H1 (cell line): ENCODE data around the gene RAD23B. TPM values are rescaled to one million over a fixed set of nuclear protein-coding genes. Genes with fewer than 3 reads are reported as not detected.

ENCODE experiments used
- CTCF ChIA-PET: fragments of 300-600 bp; sonication (Branson Sonifier 250); formaldehyde crosslinking; loops from one replicate; lab custom pipeline; 2021; ENCODE audit not compliant: partially characterized antibody; lab: Charles Lee
- POLR2A ChIA-PET: fragments of 300-600 bp; sonication (Branson Sonifier 250); formaldehyde crosslinking; loops from one replicate; lab custom pipeline; 2021; ENCODE audit warnings: inconsistent platforms; ENCODE audit not compliant: partially characterized antibody; lab: Charles Lee
- DNase-seq, 2 experiments: peaks; one replicate each; pipeline versions ENCODE4 v3.0.0 to v3.0.0-alpha.2; 2010 to 2022; ENCODE audit warnings: low spot score in 2 of 2, low read depth in 1 of 2, mixed read lengths in 1 of 2
- FAIRE-seq: peaks from 2 replicates; lab custom pipeline; 2011; peaks lifted over from hg19 to GRCh38; lab: Jason Lieb, UNC
- H2AFZ ChIP-seq: 2 replicates; pipeline ENCODE4 v1.8.1; 2012; ENCODE audit warnings: low read length, inconsistent platforms
- H2AK5ac ChIP-seq: 2 replicates; pipeline ENCODE4 v1.6.1; 2013; ENCODE audit warnings: low read depth, low read length
- H2BK120ac ChIP-seq: replicated peaks from 2 replicates; pipeline ENCODE3; 2013; ENCODE audit warnings: low read depth, low read length, inconsistent platforms
- H2BK12ac ChIP-seq: 2 replicates; pipeline ENCODE4 v1.6.1; 2013; ENCODE audit warnings: low read depth, low read length
- H2BK15ac ChIP-seq: 2 replicates; pipeline ENCODE4 v1.6.1; 2013; ENCODE audit warnings: low read length
- H2BK20ac ChIP-seq: 2 replicates; pipeline ENCODE4 v1.6.1; 2013; ENCODE audit warnings: low read length
- H2BK5ac ChIP-seq: 2 replicates; pipeline ENCODE4 v1.6.1; 2013; ENCODE audit warnings: low read depth, low read length
- H3K14ac ChIP-seq: 2 replicates; pipeline ENCODE4 v1.6.1; 2013; ENCODE audit warnings: inconsistent platforms; ENCODE audit not compliant: insufficient read length
- H3K18ac ChIP-seq: 2 replicates; pipeline ENCODE4 v1.6.1; 2013; ENCODE audit warnings: low read length; ENCODE audit errors: extremely low read depth
- H3K23ac ChIP-seq: 2 replicates; pipeline ENCODE4 v1.6.1; 2013; ENCODE audit warnings: inconsistent platforms; ENCODE audit not compliant: insufficient read length
- H3K23me2 ChIP-seq: 2 replicates; pipeline ENCODE4 v1.6.1; 2013; ENCODE audit warnings: low read depth, low read length
- H3K27ac ChIP-seq: 2 replicates; pipeline ENCODE4 v1.6.1; 2011; ENCODE audit warnings: low read depth, low read length, inconsistent platforms
- H3K27me3 ChIP-seq, 4 experiments: replicated peaks in 1 of 4; 1 replicate in 1 of 4; 2 replicates in 3 of 4; pipeline versions ENCODE4 v1.6.1 to v1.8.1; 2011 to 2013; ENCODE audit warnings: low read length in 3 of 4, mild to moderate bottlenecking in 3 of 4, inconsistent platforms in 2 of 4, mixed read lengths in 2 of 4, moderate library complexity in 1 of 4; ENCODE audit not compliant: control insufficient read depth in 3 of 4, insufficient read depth in 3 of 4; ENCODE audit errors: extremely low read depth in 1 of 4
- H3K36me3 ChIP-seq, 4 experiments: 2 replicates each; pipeline versions ENCODE4 v1.6.1 to v1.8.1; 2011 to 2013; ENCODE audit warnings: mild to moderate bottlenecking in 4 of 4, low read length in 3 of 4, moderate library complexity in 2 of 4, control low read depth in 1 of 4, inconsistent platforms in 1 of 4; ENCODE audit not compliant: insufficient read depth in 4 of 4, control insufficient read depth in 2 of 4
- H3K4ac ChIP-seq: replicated peaks from 2 replicates; pipeline ENCODE3; 2013; ENCODE audit warnings: low read length, low read depth, mixed read lengths, inconsistent platforms; ENCODE audit not compliant: insufficient read length
- H3K4me1 ChIP-seq, 4 experiments: replicated peaks in 1 of 4; 1 replicate in 1 of 4; 2 replicates in 3 of 4; pipeline versions ENCODE4 v1.6.1 to v1.8.1; 2011 to 2013; ENCODE audit warnings: low read length in 3 of 4, inconsistent platforms in 2 of 4, mixed read lengths in 1 of 4; ENCODE audit not compliant: insufficient read depth in 4 of 4, control insufficient read depth in 3 of 4
- H3K4me2 ChIP-seq, 2 experiments: 2 replicates each; pipeline versions ENCODE4 v1.6.1 to v1.8.1; 2011 to 2013; ENCODE audit warnings: low read depth in 2 of 2, low read length in 2 of 2, control low read depth in 1 of 2, inconsistent platforms in 1 of 2, mild to moderate bottlenecking in 1 of 2; ENCODE audit not compliant: insufficient read depth in 1 of 2
- H3K4me3 ChIP-seq, 4 experiments: fragments of 200-600, 300-600 bp in 1 of 4; sonication (generic), shearing (Covaris generic), sonication (Bioruptor Twin) in 1 of 4; 2 replicates each; pipeline versions ENCODE4 v1.5.1 to v1.8.1; 2011 to 2016; ENCODE audit warnings: low read length in 4 of 4, low read depth in 3 of 4, control low read depth in 2 of 4, inconsistent platforms in 2 of 4, mild to moderate bottlenecking in 2 of 4, mixed read lengths in 1 of 4, moderate library complexity in 1 of 4; ENCODE audit not compliant: insufficient read depth in 2 of 4; ENCODE audit errors: extremely low read depth in 1 of 4
- H3K56ac ChIP-seq: replicated peaks from 2 replicates; pipeline ENCODE3; 2013; ENCODE audit warnings: low read depth, mild to moderate bottlenecking, mixed read lengths, low read length, inconsistent platforms; ENCODE audit not compliant: insufficient read length
- H3K79me1 ChIP-seq: 2 replicates; pipeline ENCODE4 v1.6.1; 2013; ENCODE audit warnings: low read depth, low read length, control low read depth
- H3K79me2 ChIP-seq, 2 experiments: 2 replicates each; pipeline versions ENCODE4 v1.6.1 to v1.8.1; 2012 to 2013; ENCODE audit warnings: low read length in 2 of 2, mild to moderate bottlenecking in 2 of 2, inconsistent platforms in 1 of 2; ENCODE audit not compliant: insufficient read depth in 2 of 2, control insufficient read depth in 1 of 2
- H3K9ac ChIP-seq, 4 experiments: replicated peaks in 1 of 4; 1 replicate in 1 of 4; 2 replicates in 3 of 4; pipeline versions ENCODE4 v1.6.1 to v1.8.1; 2011 to 2013; ENCODE audit warnings: low read depth in 3 of 4, low read length in 3 of 4, control low read depth in 2 of 4, mild to moderate bottlenecking in 2 of 4, moderate library complexity in 2 of 4, inconsistent platforms in 1 of 4; ENCODE audit errors: extremely low read depth in 1 of 4
- H3K9me3 ChIP-seq, 2 experiments: 2 replicates each; pipeline versions ENCODE4 v1.6.1 to v1.8.1; 2012 to 2013; ENCODE audit warnings: mild to moderate bottlenecking in 2 of 2, moderate library complexity in 2 of 2, control low read depth in 1 of 2, inconsistent platforms in 1 of 2, low read depth in 1 of 2, low read length in 1 of 2, mixed read lengths in 1 of 2; ENCODE audit not compliant: insufficient read depth in 2 of 2
- H4K20me1 ChIP-seq, 2 experiments: replicated peaks in 1 of 2; 2 replicates each; pipeline versions ENCODE3 to v1.8.1; 2011 to 2013; ENCODE audit warnings: inconsistent platforms in 2 of 2, low read length in 2 of 2, mild to moderate bottlenecking in 1 of 2; ENCODE audit not compliant: insufficient read depth in 2 of 2, control insufficient read depth in 1 of 2
- H4K5ac ChIP-seq: 2 replicates; pipeline ENCODE4 v1.6.1; 2013; ENCODE audit warnings: low read length, low read depth, mixed read lengths, inconsistent platforms; ENCODE audit not compliant: insufficient read length
- H4K8ac ChIP-seq: 2 replicates; pipeline ENCODE4 v1.8.0; 2013; ENCODE audit warnings: mild to moderate bottlenecking, moderate library complexity, low read length, inconsistent platforms; ENCODE audit not compliant: insufficient read depth; ENCODE audit errors: extremely low read depth
- H4K91ac ChIP-seq: replicated peaks from 2 replicates; pipeline ENCODE3; 2013; ENCODE audit warnings: low read length, mixed read lengths, inconsistent platforms; ENCODE audit not compliant: insufficient read length
- BRCA1 ChIP-seq: IDR thresholded peaks from 2 replicates; pipeline ENCODE4 v1.6.1; 2012; ENCODE audit warnings: low read depth, low read length, improper control_type of control experiment
- CBX5 ChIP-seq: fragments of 300-800, 300-1000 bp; sonication (generic); IDR thresholded peaks from 2 replicates; pipeline ENCODE4 v1.7.1; 2016; ENCODE audit warnings: antibody characterized with exemption, low read length, low read depth
- CHD1 ChIP-seq: IDR thresholded peaks from 2 replicates; pipeline ENCODE4 v1.6.1; 2012; ENCODE audit warnings: low read depth, low read length, improper control_type of control experiment
- CREB1 ChIP-seq: IDR thresholded peaks from 2 replicates; pipeline ENCODE4 v1.6.1; 2012; ENCODE audit warnings: inconsistent platforms
- CTCF ChIP-seq, 3 experiments: IDR thresholded peaks; 1 replicate in 2 of 3; 2 replicates in 1 of 3; pipeline versions ENCODE4 v1.5.1 to v1.6.1; 2011; ENCODE audit warnings: low read length in 3 of 3, mild to moderate bottlenecking in 3 of 3, inconsistent platforms in 2 of 3, low read depth in 1 of 3, moderate library complexity in 1 of 3; ENCODE audit not compliant: insufficient read depth in 1 of 3; ENCODE audit errors: control extremely low read depth in 1 of 3
- NANOG ChIP-seq: IDR thresholded peaks from 2 replicates; pipeline ENCODE4 v1.6.1; 2011; ENCODE audit warnings: low read length, low read depth, mild to moderate bottlenecking, inconsistent platforms; ENCODE audit not compliant: insufficient read depth, poor library complexity, severe bottlenecking
- NRF1 ChIP-seq: IDR thresholded peaks from 2 replicates; pipeline ENCODE4 v1.6.1; 2011; ENCODE audit warnings: mild to moderate bottlenecking, low read depth, low read length, improper control_type of control experiment
- POLR2AphosphoS5 ChIP-seq: IDR thresholded peaks from 2 replicates; pipeline ENCODE4 v1.6.1; 2011; ENCODE audit warnings: low read depth, low read length
- RFX5 ChIP-seq: IDR thresholded peaks from 2 replicates; pipeline ENCODE4 v1.6.1; 2011; ENCODE audit warnings: low read depth, low read length, improper control_type of control experiment, borderline replicate concordance
- SAP30 ChIP-seq: fragments of 300-600 bp; sonication (generic); IDR thresholded peaks from 2 replicates; pipeline ENCODE4 v1.7.1; 2012; ENCODE audit warnings: low read length, moderate library complexity, mild to moderate bottlenecking, inconsistent platforms; ENCODE audit not compliant: insufficient read depth, insufficient replicate concordance
- SP4 ChIP-seq: IDR thresholded peaks from 2 replicates; pipeline ENCODE4 v1.6.1; 2012; ENCODE audit warnings: low read length, inconsistent platforms
- TAF1 ChIP-seq: IDR thresholded peaks from 2 replicates; pipeline ENCODE4 v1.6.1; 2011; ENCODE audit warnings: mild to moderate bottlenecking, low read depth, low read length
- TBP ChIP-seq: IDR thresholded peaks from 2 replicates; pipeline ENCODE4 v1.6.1; 2011; ENCODE audit warnings: low read depth, low read length, improper control_type of control experiment
- WGBS, 2 experiments: shearing (Covaris generic) in 1 of 2; methylation state at CpG; one replicate each; pipeline versions ENCODE4 v1.1.6 to v1.1.7; 2013 to 2015; ENCODE audit warnings: low lambda C conversion rate in 2 of 2, mixed read lengths in 2 of 2, inconsistent platforms in 1 of 2, low coverage in 1 of 2, missing lambda C conversion rate in 1 of 2; ENCODE audit not compliant: insufficient replicate concordance in 2 of 2, insufficient coverage in 1 of 2, insufficient read length in 1 of 2; ENCODE audit errors: extremely low coverage in 1 of 2, missing lambda C conversion rate in 1 of 2; 5-methylcytosine and 5-hydroxymethylcytosine counted together
- polyA plus RNA-seq, 7 experiments: library from polyadenylated mRNA; depleted of rRNA in 3 of 7; stranded (reverse) in 5 of 7; unstranded in 2 of 7; fragments of >200 nt in 5 of 7; fragments of 200-250 nt in 2 of 7; gene quantifications; 1 replicate in 5 of 7; 2 replicates in 1 of 7; 4 replicates in 1 of 7; pipeline versions ENCODE4 v1.2.1 to v1.2.3, GENCODE V29; 2011 to 2013; ENCODE audit warnings: missing spikeins in 2 of 7, mixed read lengths in 2 of 7
- total RNA-seq: library from RNA; stranded (reverse); fragmentation: NEBNext Ultra II Directional; extraction: Animal tissue kit (Norgen Biotek cat#: 25700); gene quantifications from 2 replicates; pipeline ENCODE4 v1.2.1, GENCODE V29; 2021

The RAD23B gene
- total and polyA plus RNA-seq, 2 of the 8 experiments (the other 6 are each of a cell fraction or from before 2014, with no cell fraction given): 97.1 to 165 TPM

GRCh38 chr9:107240260-107240659 is 42.8 kb upstream of the RAD23B start:
- Histone ChIP-seq H3K4ac (no peak overlapping the region), H3K79me1 (no peaks in the 10 kb centered on the region), H3K36me3 (no peaks in the 10 kb centered on the region), H2BK20ac (no peak overlapping the region), H3K27ac (no peak overlapping the region), H4K91ac (no peak overlapping the region), H4K8ac (no peak overlapping the region), H3K9ac (no peak overlapping the region), H3K23ac (no peak overlapping the region), H4K20me1 (no peaks in the 10 kb centered on the region), H2BK120ac (no peak overlapping the region), H2BK15ac (no peak overlapping the region), H3K14ac (no peak overlapping the region), H3K56ac (no peak overlapping the region), H3K4me3 (no peak overlapping the region), H3K23me2 (no peaks in the 10 kb centered on the region; the same call in 1 of the 2 replicates), H2BK5ac (no peak overlapping the region), H2AFZ (no peak overlapping the region), H3K9me3 (no peaks in the 10 kb centered on the region), H3K18ac (no peak overlapping the region), H3K4me1 (peaks cover 0 to 11% (median 0%) of the 10 kb centered on the region in 4 experiments; a peak in 1 of 7 replicates), H2BK12ac (no peak overlapping the region), H4K5ac (no peak overlapping the region), H3K4me2 (no peak overlapping the region), H2AK5ac (no peak overlapping the region), H3K27me3 (no peaks in the 10 kb centered on the region), H3K79me2 (no peaks in the 10 kb centered on the region)
- DNase-seq (no peak), FAIRE-seq (no peak)
- WGBS, 2 experiments: 74% methylated on average over 2 of the region's 2 CpGs; no CpG with 5 or more reads in 1 of the 2 experiments
- POLR2A ChIA-PET: no interaction called here
- TF ChIP-seq NANOG: no peak
- TF ChIP-seq CTCF (IDR thresholded peaks at IDR 0.05; ENCODE audit: control extremely low read depth in 1 of 3, insufficient read depth in 1 of 3, low read depth in 1 of 3, low read length in 3 of 3): no peak
- no peak for TF ChIP-seq NRF1
- no peak for TF ChIP-seq RFX5
- no peak for TF ChIP-seq TBP
- TF ChIP-seq CREB1: no peak
- no peak for TF ChIP-seq CBX5
- no peak for TF ChIP-seq TAF1
- TF ChIP-seq CHD1: no peak
- no peak for TF ChIP-seq SP4
- no peak for TF ChIP-seq POLR2AphosphoS5
- TF ChIP-seq BRCA1: no peak
- TF ChIP-seq SAP30: no peak
- CTCF ChIA-PET: interaction anchor here (0.6 to 2.3 kb wide), 8 partner anchors 10 to 524 kb away, joined by 3 to 9 read pairs (median 4); no protein-coding TSS in a partner anchor
